ENCODE measurements around the gene ZNF785.
A peak's percentile ranks its signal among the peaks of the same experiment; 100 is the strongest.
"Not testable (repeated sequence)": the region's sequence is repeated elsewhere in the genome, so short reads cannot be mapped to it uniquely, and the experiment has no call there.

The ZNF785 gene
- 12.4 to 31.7 (median 22.3) reads per million in 4 experiments for total RNA-seq

- DNase-seq = peak; percentile 89
Observed at GRCh38 chr16:30585400-30586191, at the start of gene ZNF785. Gene ZNF785, minus strand, starts transcription at chr16:30585697. Its CDS starts 86 bp downstream, at chr16:30585611.

- DNase-seq = no peak
Observed at GRCh38 chr16:30633526-30633925, 48.0 kb upstream of the ZNF785 start.

GRCh38 chr16:30632454-30632853 lies 47.0 kb upstream of the ZNF785 start:
- not testable (repeated sequence) for DNase-seq

GRCh38 chr16:30628628-30629540 lies 43.4 kb upstream of the ZNF785 start:
- peak; percentile 82 for DNase-seq

GRCh38 chr16:30626236-30626635 lies 40.7 kb upstream of the ZNF785 start:
- no peak for DNase-seq

GRCh38 chr16:30623536-30624283 lies 38.2 kb upstream of the ZNF785 start:
- no peak for DNase-seq

GRCh38 chr16:30622455-30623032 lies 37.0 kb upstream of the ZNF785 start:
- DNase-seq = no peak

GRCh38 chr16:30621765-30622164 lies 36.3 kb upstream of the ZNF785 start:
- no peak for DNase-seq

- no peak for DNase-seq
Observed at GRCh38 chr16:30620169-30620568, 34.7 kb upstream of the ZNF785 start.

GRCh38 chr16:30619638-30620037 lies 34.1 kb upstream of the ZNF785 start:
- no peak for DNase-seq

GRCh38 chr16:30619202-30619601 lies 33.7 kb upstream of the ZNF785 start:
- no peak for DNase-seq

GRCh38 chr16:30615358-30616091 lies 30.0 kb upstream of the ZNF785 start:
- peak; percentile 49 for DNase-seq

- DNase-seq = peak; percentile 94
Observed at GRCh38 chr16:30609926-30610839, 24.7 kb upstream of the ZNF785 start, which contains the start of gene ZNF689. Gene ZNF689, minus strand, starts transcription at chr16:30610389. Its CDS starts 348 bp downstream, at chr16:30610041.

- DNase-seq = no peak
Observed at GRCh38 chr16:30609002-30609925, 23.8 kb upstream of the ZNF785 start.

- no peak for DNase-seq
Observed at GRCh38 chr16:30606004-30606403, 20.5 kb upstream of the ZNF785 start.

GRCh38 chr16:30605158-30605557 lies 19.7 kb upstream of the ZNF785 start:
- no peak for DNase-seq

GRCh38 chr16:30604316-30604947 lies 18.9 kb upstream of the ZNF785 start:
- DNase-seq = no peak

- DNase-seq = no peak
Observed at GRCh38 chr16:30603945-30604315, 18.4 kb upstream of the ZNF785 start.
